Stimulated activated CD8-positive, alpha-beta memory T cell treated with anti-CD3 and anti-CD28 coated beads, Interleukin-7, amount 100 ng/mL, for 48 hours (primary cell): ENCODE measurements around the gene CPLANE1.
"Not testable (repeated sequence)": the region's sequence is repeated elsewhere in the genome, so short reads cannot be mapped to it uniquely, and the experiment has no call there.

Source experiments
- DNase-seq, 2 donors: peaks; one replicate each; pipeline ENCODE4 v3.0.0-alpha.2; 2020; ENCODE audit warnings: low read depth in 1 of 2; ENCODE audit errors: extremely low read depth in 1 of 2

Gene CPLANE1

GRCh38 chr5:37121465-37121864 is 127.7 kb downstream of the CPLANE1 start:
- DNase-seq = no peak

DNA sequence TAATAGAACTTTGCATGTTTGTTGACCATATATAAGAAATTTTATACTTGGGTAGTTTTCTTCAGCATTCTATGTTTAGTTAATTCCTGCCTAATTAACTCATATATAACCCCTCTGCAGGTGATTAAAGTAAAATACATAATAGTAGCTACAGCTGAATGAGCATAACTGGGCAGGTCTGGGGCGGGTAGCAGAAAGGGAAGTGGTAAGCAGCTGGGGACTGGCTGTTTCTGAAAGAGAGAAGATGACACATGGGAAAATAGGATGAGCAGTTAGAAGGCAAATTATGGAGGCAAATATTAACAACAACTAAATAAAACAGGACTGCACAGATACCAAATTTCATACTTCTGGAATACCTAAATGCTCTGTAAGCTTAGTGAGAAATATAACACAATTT is 128.1 kb downstream of the CPLANE1 start:
- no peak for DNase-seq

- DNase-seq = no peak
Observed at GRCh38 chr5:37120270-37120669, 128.9 kb downstream of the CPLANE1 start.

- DNase-seq = no peak
Observed at GRCh38 chr5:37116359-37116758, 132.8 kb downstream of the CPLANE1 start.

DNA sequence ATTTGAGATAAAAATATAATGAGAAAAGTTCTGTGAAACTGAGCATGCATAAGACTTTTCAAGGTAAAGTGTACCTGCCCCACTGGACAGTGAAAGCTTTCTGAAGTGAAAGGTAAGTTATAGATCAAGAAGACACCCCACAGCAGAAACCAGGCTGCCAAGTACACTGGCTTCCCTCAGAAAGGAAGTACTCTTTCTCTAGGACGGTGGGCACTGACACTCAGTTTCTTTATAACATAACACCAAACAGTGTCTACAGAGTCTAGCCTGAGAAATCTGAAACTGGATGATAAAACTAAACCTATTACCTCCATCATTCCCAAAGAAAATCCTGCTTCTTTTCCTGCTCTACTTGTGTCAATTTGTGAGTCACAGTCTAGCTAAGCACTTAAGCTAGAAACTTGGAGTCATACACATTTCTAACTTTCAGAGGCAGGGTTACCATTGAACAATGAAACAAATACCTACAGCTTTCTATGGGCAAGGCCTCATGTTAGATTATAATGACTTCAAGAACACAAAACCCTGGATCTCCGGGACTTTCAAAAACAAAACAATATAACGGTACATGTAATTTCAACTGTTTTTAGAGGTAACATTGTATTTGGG is 136.7 kb downstream of the CPLANE1 start:
- no peak for DNase-seq

DNA sequence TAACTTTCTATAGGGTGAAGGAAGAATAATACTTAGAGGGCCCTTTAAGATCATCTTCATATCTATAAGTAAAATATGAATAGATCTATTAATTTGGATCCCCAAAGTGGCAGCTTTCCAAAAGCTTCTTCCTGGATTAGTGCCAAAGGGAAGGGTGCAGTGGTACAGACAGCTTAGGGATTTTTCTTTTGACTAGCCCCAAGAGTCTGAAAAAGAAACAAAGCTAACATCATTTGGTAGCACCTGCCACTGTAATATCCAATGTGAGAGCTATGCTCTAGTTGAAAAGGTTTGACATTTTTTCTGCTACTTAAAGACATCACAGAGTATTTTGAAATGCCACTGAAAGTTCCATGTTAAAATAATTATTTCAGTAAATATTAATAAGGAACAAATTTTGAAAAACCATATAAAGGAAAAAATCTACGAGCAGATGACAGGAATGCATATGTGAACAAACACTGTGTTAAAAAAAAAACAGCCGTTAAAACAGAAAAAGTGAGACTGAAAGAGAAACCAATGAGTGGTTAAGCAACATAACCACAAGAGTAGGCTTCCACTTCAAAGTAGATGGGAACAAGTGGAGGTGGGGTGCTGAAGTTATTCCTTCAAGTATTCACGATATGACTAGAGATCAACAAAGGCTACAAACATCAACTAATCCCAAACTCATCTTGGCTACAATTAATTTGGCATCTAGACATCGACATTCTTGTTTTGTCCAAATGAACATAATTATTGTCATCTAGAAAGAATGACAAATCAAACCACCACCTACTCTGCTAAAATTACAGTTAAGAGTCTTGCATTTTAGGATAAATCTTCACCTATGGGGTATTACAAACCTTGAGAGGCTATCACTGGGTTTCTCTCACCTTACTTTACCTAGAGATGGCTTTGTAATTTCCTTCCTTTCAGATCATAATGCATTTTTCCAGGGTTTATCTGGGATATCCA is 137.5 kb downstream of the CPLANE1 start:
- no peak for DNase-seq

GRCh38 chr5:37110135-37110534 is 139.0 kb downstream of the CPLANE1 start:
- no peak for DNase-seq

- no peak for DNase-seq
Observed at GRCh38 chr5:37109338-37109737, 139.8 kb downstream of the CPLANE1 start.

DNA sequence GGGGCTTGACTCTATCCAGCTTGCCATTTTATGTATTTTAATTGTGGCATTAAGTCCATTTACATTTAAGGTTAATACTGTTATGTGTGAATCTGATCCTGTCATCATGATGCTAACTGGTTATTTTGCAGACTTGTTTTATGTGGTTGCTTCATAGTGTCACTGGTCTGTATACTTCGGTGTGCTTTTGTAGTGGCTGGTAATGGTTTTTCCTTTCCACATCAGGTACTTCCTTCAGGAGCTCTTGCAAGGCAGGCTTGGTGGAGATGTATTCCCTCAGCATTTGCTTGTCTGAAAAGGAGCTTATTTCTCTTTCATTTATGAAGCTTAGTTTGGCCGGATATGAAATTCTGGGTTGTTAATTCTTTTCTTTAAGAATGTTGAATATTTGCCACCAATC is 145.9 kb downstream of the CPLANE1 start:
- no peak for DNase-seq

GRCh38 chr5:37099267-37099666 is 149.9 kb downstream of the CPLANE1 start:
- DNase-seq = not testable (repeated sequence)

DNA sequence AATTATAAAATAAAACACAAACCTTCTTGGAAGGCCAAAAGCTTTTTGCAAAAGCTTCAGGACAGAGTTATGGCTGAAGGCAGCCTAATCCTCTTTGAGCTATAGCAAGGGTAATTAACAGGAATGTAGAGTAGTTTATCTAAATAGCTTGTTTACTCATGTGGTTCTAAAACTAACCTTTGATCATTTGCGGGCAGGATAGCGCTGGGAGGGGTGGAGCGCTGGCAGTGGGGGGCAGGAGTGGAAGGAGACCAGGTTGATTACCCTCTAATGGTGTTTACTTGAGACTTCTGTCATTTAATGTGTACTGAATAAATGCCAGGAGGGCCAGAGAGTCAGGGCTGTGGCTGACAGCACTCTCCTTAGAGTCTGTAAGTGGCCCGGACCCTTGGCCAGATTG is 155.4 kb downstream of the CPLANE1 start:
- not testable (repeated sequence) for DNase-seq

- no peak for DNase-seq
Observed at GRCh38 chr5:37090781-37091180, 158.4 kb downstream of the CPLANE1 start.

- no peak for DNase-seq
Observed at GRCh38 chr5:37090123-37090726, 159.0 kb downstream of the CPLANE1 start.

- no peak for DNase-seq
Observed at GRCh38 chr5:37088009-37088408, 161.2 kb downstream of the CPLANE1 start.

DNA sequence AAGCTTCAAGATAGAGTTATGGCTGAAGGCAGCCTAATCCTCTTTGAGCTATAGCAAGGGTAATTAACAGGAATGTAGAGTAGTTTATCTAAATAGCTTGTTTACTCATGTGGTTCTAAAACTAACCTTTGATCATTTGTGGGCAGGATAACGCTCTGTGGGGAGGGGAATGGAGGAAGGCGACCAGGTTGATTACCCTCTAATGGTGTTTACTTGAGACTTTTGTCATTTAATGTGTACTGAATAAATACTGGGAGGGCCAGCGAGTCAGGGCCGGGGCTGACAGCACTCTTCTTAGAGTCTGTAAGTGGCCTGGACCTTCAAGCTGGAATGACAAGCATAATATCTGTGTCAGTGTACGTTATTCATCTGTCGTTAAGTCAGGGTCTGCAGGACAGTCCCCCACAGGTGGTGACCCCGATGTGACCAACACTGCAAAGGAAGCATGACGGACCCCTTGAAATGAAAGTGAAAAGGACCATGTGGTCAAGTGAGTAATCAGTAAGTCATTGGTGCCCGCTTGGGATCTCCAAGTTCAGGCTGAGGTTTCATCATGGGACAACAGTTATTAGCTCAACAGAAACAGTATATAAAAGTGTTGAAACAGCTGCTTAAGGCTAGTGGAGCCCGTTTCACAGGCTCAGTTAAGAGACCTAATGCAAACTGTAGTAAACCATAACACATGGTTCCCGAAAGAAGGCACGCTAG is 162.6 kb downstream of the CPLANE1 start:
- no peak for DNase-seq

DNA sequence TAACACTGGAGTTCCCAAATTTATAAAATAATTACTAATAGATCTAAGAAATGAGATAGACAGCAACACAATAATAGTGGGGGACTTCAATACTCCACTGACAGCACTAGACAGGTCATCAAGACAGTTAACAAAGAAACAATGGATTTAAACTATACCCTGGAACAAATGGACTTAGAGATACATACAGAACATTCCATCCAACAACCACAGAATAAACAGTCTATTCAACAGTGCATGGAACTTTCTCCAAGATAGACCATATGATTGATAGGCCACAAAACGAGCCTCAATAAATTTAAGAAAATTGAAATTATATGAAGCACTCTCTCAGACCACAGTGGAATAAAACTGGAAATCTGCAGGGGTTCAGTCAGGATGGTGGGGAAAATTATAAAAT is 163.2 kb downstream of the CPLANE1 start:
- DNase-seq = not testable (repeated sequence)

DNA sequence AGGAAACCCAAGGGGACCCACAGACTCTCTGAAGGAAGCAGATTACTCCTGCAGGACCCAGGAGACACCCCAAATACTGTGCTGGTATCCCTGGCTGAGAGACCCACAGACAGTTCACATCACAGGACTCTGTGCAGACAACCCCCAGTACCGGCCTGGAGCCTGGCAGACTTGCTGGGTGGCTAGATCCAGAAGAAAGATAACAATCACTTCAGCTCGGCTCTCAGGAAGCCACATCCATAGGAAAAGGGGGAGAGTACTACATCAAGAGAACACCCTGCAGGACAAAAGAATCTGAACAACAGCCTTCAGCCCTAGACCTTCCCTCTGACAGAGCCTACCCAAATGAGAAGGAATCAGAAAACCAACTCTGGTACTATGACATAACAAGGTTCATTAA is 166.2 kb downstream of the CPLANE1 start:
- not testable (repeated sequence) for DNase-seq

DNA sequence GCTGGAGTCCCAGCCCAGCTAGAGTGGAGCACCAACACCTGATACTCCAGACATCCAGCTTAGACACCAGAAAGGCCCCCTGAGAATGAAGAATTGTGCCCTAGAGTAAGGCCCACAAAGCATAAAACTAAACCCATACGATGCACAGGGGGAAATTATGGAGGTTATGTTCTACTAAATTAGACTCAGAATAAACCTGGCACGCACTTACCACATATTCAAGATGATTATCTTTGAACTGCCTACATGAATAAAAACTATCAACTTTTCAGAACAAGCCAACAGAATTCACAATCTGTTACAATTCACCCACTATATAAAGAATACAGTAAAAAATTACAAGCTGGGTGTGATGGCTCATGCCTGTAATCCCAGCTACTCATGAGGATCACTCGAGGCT is 168.5 kb downstream of the CPLANE1 start:
- DNase-seq = no peak

GRCh38 chr5:37077146-37077545 is 172.0 kb downstream of the CPLANE1 start:
- no peak for DNase-seq

GRCh38 chr5:37075399-37075950 is 173.7 kb downstream of the CPLANE1 start:
- no peak for DNase-seq
